ENCODE data around the gene MDM2.
A peak's percentile ranks its signal among the peaks of the same experiment; 100 is the strongest.

The MDM2 gene

GRCh38 chr12:68883151-68883550, 75.2 kb downstream of the MDM2 start:
- no peak for DNase-seq (ENCODE audit: low read depth)
- TF ChIP-seq CTCF (conservative IDR thresholded peaks at IDR 0.05; ENCODE audit: low read depth, low read length): no peak
- H3K4me3 ChIP-seq (ENCODE audit: low read length): no peak overlapping the region

- TF ChIP-seq CTCF (conservative IDR thresholded peaks at IDR 0.05; ENCODE audit: low read depth, low read length): no peak
- H3K4me3 ChIP-seq (ENCODE audit: low read length): no peak overlapping the region
- DNase-seq (ENCODE audit: low read depth): no peak
These were observed 76.3 kb downstream of the MDM2 start for GRCh38 chr12:68884251-68884650.

- no peak for TF ChIP-seq CTCF (conservative IDR thresholded peaks at IDR 0.05; ENCODE audit: low read depth, low read length)
- no peak for DNase-seq (ENCODE audit: low read depth)
- no peak overlapping the region for H3K4me3 ChIP-seq (ENCODE audit: low read length)
These were observed 77.4 kb downstream of the MDM2 start for GRCh38 chr12:68885381-68885780.

- no peak overlapping the region for H3K4me3 ChIP-seq (ENCODE audit: low read length)
- DNase-seq (ENCODE audit: low read depth): peak; percentile 58
- TF ChIP-seq CTCF (conservative IDR thresholded peaks at IDR 0.05; ENCODE audit: low read depth, low read length): no peak
These were observed 78.9 kb downstream of the MDM2 start for GRCh38 chr12:68886636-68887572.

- no peak overlapping the region for H3K4me3 ChIP-seq (ENCODE audit: low read length)
- DNase-seq (ENCODE audit: low read depth): no peak
- no peak for TF ChIP-seq CTCF (conservative IDR thresholded peaks at IDR 0.05; ENCODE audit: low read depth, low read length)
These were observed 79.7 kb downstream of the MDM2 start for GRCh38 chr12:68887641-68888040.

- H3K4me3 ChIP-seq (ENCODE audit: low read length): no peak overlapping the region
- no peak for TF ChIP-seq CTCF (conservative IDR thresholded peaks at IDR 0.05; ENCODE audit: low read depth, low read length)
- DNase-seq (ENCODE audit: low read depth): no peak
These were observed 80.3 kb downstream of the MDM2 start for GRCh38 chr12:68888243-68888642.

- no peak overlapping the region for H3K4me3 ChIP-seq (ENCODE audit: low read length)
- TF ChIP-seq CTCF (conservative IDR thresholded peaks at IDR 0.05; ENCODE audit: low read depth, low read length): no peak
- DNase-seq (ENCODE audit: low read depth): no peak
These were observed 82.7 kb downstream of the MDM2 start for GRCh38 chr12:68890701-68891113.
